ENCODE results near the gene CRACR2A.

CRACR2A gene

GRCh38 chr12:3681595-3682061 is 71.3 kb downstream of the CRACR2A start:
- DNase-seq (ENCODE audit: low read depth): no peak

- no peak for DNase-seq (ENCODE audit: low read depth)
Measured at GRCh38 chr12:3680919-3681594, 71.9 kb downstream of the CRACR2A start.

- no peak for DNase-seq (ENCODE audit: low read depth)
Measured at GRCh38 chr12:3679831-3680230, 73.1 kb downstream of the CRACR2A start.

- DNase-seq (ENCODE audit: low read depth): no peak
Measured at GRCh38 chr12:3677609-3678008, 75.3 kb downstream of the CRACR2A start.

- no peak for DNase-seq (ENCODE audit: low read depth)
Measured at GRCh38 chr12:3673981-3674708, 78.8 kb downstream of the CRACR2A start.

GRCh38 chr12:3672113-3672509 is 80.8 kb downstream of the CRACR2A start:
- DNase-seq (ENCODE audit: low read depth): no peak

- no peak for DNase-seq (ENCODE audit: low read depth)
Measured at GRCh38 chr12:3671330-3672112, 81.4 kb downstream of the CRACR2A start.

GRCh38 chr12:3670083-3670620 is 82.8 kb downstream of the CRACR2A start:
- no peak for DNase-seq (ENCODE audit: low read depth)

GRCh38 chr12:3669594-3669993 is 83.3 kb downstream of the CRACR2A start:
- no peak for DNase-seq (ENCODE audit: low read depth)

- DNase-seq (ENCODE audit: low read depth): no peak
Measured at GRCh38 chr12:3668479-3669165, 84.3 kb downstream of the CRACR2A start.

GRCh38 chr12:3667485-3667884 is 85.4 kb downstream of the CRACR2A start:
- DNase-seq (ENCODE audit: low read depth): no peak

GRCh38 chr12:3666441-3666840 is 86.5 kb downstream of the CRACR2A start:
- no peak for DNase-seq (ENCODE audit: low read depth)

- DNase-seq (ENCODE audit: low read depth): peak; percentile 10
Measured at GRCh38 chr12:3662521-3662921, 90.4 kb downstream of the CRACR2A start.

GRCh38 chr12:3661028-3661427 is 91.9 kb downstream of the CRACR2A start:
- no peak for DNase-seq (ENCODE audit: low read depth)

GRCh38 chr12:3658327-3659163 is 94.4 kb downstream of the CRACR2A start:
- DNase-seq (ENCODE audit: low read depth): no peak

GRCh38 chr12:3656946-3657622 is 95.8 kb downstream of the CRACR2A start:
- DNase-seq (ENCODE audit: low read depth): no peak

GRCh38 chr12:3655328-3655900 is 97.5 kb downstream of the CRACR2A start:
- DNase-seq (ENCODE audit: low read depth): no peak

- no peak for DNase-seq (ENCODE audit: low read depth)
Measured at GRCh38 chr12:3651585-3652424, 101.1 kb downstream of the CRACR2A start.

GRCh38 chr12:3647504-3647903 is 105.4 kb downstream of the CRACR2A start:
- no peak for DNase-seq (ENCODE audit: low read depth)

Data from GM04504 (cell line).